Measurements from ENCODE around the gene DAP.

- TF ChIP-seq CTCF (IDR thresholded peaks at IDR 0.05; ENCODE audit: insufficient read depth, low read length, poor library complexity, severe bottlenecking) (no peak), EZH2phosphoT487 (conservative IDR thresholded peaks at IDR 0.05; ENCODE audit: low read length) (no peak)
Observed at GRCh38 chr5:10741661-10742060, 19.4 kb downstream of the DAP start.

Data from SU-DHL-6 (cell line).